ENCODE measurements around the gene ZNF287.

DNA sequence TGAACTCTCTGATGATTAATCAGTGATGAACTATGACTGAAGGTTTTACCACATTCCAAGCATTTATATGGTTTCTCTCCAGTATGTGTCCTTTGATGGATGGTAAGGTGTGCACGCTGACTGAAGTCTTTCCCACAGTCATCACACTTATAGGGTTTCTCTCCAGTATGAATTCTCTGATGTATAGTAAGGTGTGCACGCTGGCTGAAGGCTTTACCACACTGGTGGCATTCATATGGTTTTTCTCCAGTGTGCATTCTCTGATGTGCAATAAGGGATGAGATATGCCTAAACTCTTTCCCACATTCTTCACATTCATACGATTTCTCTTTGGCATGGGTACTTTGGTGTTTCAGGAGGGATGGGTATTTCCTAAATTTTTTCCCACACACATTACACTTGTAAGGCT, 16.4 kb downstream of the ZNF287 start:
- TF ChIP-seq CTCF (IDR thresholded peaks at IDR 0.05; ENCODE audit: low read depth, low read length, poor library complexity, severe bottlenecking): no peak
- TF ChIP-seq EZH2phosphoT487 (IDR thresholded peaks at IDR 0.05; ENCODE audit: borderline replicate concordance, low read length): no peak

Measured in DOHH2 (cell line).